HG02678 (cell line): ENCODE data around the gene TGFB2.

Source experiments
- ATAC-seq: cut with Tn5 transposase; IDR thresholded peaks from one replicate; pipeline ENCODE4 v1.9.1; 2021; ENCODE audit warnings: mild to moderate bottlenecking, moderate library complexity; ENCODE audit not compliant: unreplicated experiment

The TGFB2 gene

GRCh38 chr1:218357893-218358232, 12.7 kb downstream of the TGFB2 start:
- ATAC-seq: no peak

GRCh38 chr1:218361298-218362065, 16.3 kb downstream of the TGFB2 start:
- no peak for ATAC-seq

- no peak for ATAC-seq
These were observed 17.4 kb downstream of the TGFB2 start for GRCh38 chr1:218362418-218363076.

GRCh38 chr1:218363141-218363540, 18.0 kb downstream of the TGFB2 start:
- ATAC-seq: no peak

- ATAC-seq: no peak
These were observed 19.0 kb downstream of the TGFB2 start for GRCh38 chr1:218364028-218364710.

- no peak for ATAC-seq
These were observed 20.3 kb downstream of the TGFB2 start for GRCh38 chr1:218365226-218365999.

GRCh38 chr1:218366322-218367052, 21.4 kb downstream of the TGFB2 start:
- no peak for ATAC-seq

- no peak for ATAC-seq
These were observed 22.0 kb downstream of the TGFB2 start for GRCh38 chr1:218367118-218367517.

GRCh38 chr1:218368686-218369085, 23.6 kb downstream of the TGFB2 start:
- ATAC-seq: no peak

GRCh38 chr1:218369688-218370511, 24.8 kb downstream of the TGFB2 start:
- no peak for ATAC-seq

GRCh38 chr1:218371927-218372672, 27.0 kb downstream of the TGFB2 start:
- ATAC-seq: no peak

GRCh38 chr1:218374401-218375353, 29.5 kb downstream of the TGFB2 start:
- no peak for ATAC-seq

- peak; percentile 6 for ATAC-seq
These were observed 31.6 kb downstream of the TGFB2 start for GRCh38 chr1:218376722-218377121.

- ATAC-seq: peak; percentile 70
These were observed 32.1 kb downstream of the TGFB2 start for GRCh38 chr1:218377143-218377660.

- no peak for ATAC-seq
These were observed 35.2 kb downstream of the TGFB2 start for GRCh38 chr1:218380125-218380977.

GRCh38 chr1:218382261-218382660, 37.1 kb downstream of the TGFB2 start:
- ATAC-seq: no peak

- no peak for ATAC-seq
These were observed 37.9 kb downstream of the TGFB2 start for GRCh38 chr1:218383051-218383450.
